HG02763 (cell line): Measurements from ENCODE around the gene CSH2.
"Not testable (repeated sequence)": the region's sequence is repeated elsewhere in the genome, so short reads cannot be mapped to it uniquely, and the experiment has no call there.

ENCODE experiments used
- ATAC-seq: cut with Tn5 transposase; IDR thresholded peaks from one replicate; pipeline ENCODE4 v1.9.1; 2021; ENCODE audit warnings: mild to moderate bottlenecking, moderate library complexity; ENCODE audit not compliant: unreplicated experiment

The CSH2 gene

DNA sequence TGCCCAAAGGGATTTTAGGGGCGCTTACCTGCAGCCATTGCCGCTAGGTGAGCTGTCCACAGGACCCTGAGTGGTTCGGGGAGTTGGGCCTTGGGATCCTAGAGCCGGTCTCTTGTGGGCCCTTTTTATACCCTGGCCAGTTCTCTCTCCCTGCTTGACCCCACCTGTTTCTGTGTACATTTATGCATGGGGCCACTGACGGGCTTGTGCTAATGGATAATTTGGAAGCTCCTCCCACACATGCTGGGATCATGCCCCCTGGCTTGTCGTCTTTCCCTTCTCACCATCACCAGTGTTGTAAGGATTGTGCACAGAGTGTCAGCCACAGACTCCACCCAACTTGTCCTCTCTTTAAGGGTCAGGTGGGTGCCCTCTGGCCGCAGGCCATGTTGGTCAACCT, at the start of gene CSH2:
Gene CSH2, minus strand, starts transcription at position 101 of the 400 bp plus-strand sequence. Its CDS starts 63 bp downstream, at position 38.
- not testable (repeated sequence) for ATAC-seq

DNA sequence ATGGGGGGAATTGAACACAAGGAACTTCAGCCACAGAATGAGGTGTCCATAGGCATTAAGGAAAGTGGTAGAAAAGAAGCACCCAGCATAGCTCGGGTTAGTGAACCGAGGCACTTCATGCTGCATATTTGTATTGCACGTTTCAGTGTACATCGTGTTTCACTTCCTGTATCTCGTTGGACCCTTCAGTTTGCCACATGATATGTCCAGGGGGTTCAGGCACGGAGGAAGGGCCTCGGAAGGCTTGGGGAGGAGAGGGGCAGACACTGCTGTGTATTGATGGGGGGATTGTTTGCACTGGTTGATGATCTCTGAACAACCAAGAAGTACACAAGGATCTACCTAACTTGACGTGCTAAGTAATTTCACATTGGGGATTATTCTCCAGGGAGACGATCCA, 48.9 kb upstream of the CSH2 start:
- ATAC-seq, result not testable (repeated sequence)

DNA sequence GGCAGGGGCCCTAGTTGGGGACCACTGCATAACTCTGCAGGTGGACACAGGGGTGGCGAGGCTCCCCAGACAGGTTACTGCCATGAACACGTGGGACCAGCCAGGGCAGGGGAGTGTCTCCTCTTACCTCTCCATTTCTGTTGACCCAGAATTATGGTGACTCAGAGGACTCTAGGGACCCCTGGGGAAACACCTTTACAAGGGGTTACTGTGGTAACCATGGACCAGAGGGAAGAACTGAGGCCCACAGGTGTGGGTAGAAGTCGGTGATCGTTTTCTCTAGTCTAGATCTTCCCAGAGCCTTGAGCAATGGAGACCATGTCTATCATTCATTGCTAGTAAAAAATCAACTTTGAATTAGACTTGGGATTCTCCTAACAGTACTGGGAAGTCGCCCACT, 47.3 kb upstream of the CSH2 start:
- ATAC-seq, result not testable (repeated sequence)

DNA sequence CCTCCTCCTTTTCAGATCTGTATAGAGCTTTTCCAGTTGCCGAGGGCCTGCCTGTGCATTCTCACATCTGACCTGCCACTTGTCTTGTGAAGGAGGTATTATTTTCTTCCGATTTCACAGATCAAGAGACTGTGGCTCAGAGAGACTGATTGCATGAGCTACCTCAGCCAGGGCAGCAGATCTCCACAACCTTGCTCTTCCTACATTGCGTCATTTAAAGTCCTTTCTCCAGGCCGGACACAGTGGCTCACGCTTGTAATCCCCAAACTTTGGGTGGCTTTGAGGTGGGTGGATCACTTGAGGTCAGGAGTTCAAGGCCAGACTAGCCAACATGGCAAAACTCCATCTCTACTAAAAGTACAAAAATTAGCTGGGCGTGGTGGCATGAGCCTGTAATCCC, 46.6 kb upstream of the CSH2 start:
- ATAC-seq, result not testable (repeated sequence)

DNA sequence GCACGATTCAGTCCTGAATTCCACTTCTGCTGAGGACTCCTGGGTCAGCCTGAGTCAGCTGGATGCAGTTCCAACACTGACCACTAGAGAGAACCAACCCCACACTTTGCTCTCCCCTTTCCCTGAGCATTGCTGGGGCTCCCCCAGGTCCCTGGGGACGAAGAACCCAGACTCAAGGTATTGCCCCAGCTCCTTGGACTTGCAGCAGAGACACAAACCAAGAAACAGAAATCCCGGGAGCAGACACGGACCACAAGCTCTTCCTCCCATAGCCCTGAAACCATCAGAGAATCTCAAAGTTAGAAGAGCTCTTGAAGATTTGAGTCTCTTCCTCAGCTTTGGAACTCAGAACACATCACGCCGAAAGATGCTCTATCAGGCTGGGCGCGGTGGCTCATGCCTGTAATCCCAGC, 45.8 kb upstream of the CSH2 start:
- ATAC-seq, result peak; percentile 70

DNA sequence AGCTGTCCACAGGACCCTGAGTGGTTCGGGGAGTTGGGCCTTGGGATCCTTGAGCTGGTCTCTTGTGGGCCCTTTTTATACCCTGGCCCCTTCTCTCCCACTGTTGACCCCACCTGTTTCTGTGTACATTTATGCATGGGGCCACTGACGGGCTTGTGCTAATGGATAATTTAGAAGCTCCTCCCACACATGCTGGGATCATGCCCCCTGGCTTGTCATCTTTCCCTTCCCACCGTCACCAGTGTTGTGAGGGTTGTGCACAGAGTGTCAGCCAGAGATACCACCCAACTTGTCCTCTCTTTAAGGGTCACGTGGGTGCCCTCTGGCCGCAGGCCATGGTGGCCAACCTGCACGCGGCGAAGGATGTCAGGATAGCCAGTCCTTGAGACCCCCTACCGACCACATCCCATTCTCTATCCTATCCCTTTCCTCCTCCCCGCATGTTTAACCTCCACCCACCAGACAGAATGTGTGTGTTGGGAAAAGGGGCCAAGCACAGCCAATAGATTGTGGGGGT, 45.4 kb upstream of the CSH2 start, which contains the start of gene GH1:
Gene GH1, minus strand, starts transcription at position 51 of the 517 bp plus-strand sequence. CDS start 63 bp downstream, outside the sequence.
- not testable (repeated sequence) for ATAC-seq

DNA sequence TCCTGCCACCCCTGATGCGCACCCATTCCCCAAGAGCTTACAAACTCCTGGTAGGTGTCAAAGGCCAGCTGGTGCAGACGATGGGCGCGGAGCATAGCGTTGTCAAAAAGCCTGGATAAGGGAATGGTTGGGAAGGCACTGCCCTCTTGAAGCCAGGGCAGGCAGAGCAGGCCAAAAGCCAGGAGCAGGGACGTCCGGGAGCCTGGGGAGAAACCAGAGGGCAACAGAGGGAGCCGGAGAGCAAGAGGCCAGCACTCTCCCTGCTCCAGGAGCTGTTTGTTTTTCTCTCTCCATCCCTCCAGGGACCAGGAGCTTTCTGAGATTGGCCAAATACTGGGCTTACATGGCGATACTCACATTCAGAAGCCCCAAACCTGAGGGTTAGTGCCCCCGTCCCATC, 44.8 kb upstream of the CSH2 start:
- no peak for ATAC-seq

DNA sequence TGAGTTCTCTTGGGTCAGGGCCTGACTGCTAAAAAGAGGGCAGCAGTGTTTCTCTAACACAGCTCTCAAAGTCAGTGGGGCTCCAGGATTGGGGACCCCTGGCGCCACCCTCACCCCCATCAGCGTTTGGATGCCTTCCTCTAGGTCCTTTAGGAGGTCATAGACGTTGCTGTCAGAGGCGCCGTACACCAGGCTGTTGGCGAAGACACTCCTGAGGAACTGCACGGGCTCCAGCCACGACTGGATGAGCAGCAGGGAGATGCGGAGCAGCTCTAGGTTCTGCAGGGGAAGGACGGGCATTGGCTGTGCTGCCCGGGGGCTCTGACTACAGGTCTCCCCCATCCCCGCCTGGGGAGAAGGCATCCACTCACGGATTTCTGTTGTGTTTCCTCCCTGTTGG, 44.2 kb upstream of the CSH2 start:
- ATAC-seq, result no peak

DNA sequence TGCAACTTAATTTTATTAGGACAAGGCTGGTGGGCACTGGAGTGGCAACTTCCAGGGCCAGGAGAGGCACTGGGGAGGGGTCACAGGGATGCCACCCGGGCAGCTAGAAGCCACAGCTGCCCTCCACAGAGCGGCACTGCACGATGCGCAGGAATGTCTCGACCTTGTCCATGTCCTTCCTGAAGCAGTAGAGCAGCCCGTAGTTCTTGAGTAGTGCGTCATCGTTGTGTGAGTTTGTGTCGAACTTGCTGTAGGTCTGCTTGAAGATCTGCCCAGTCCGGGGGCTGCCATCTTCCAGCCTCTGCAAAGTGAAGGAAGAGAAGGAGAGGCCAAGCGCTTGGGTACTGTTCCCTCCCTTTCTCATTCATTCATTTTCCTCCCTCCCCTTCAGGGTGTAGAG, 43.7 kb upstream of the CSH2 start:
- not testable (repeated sequence) for ATAC-seq

DNA sequence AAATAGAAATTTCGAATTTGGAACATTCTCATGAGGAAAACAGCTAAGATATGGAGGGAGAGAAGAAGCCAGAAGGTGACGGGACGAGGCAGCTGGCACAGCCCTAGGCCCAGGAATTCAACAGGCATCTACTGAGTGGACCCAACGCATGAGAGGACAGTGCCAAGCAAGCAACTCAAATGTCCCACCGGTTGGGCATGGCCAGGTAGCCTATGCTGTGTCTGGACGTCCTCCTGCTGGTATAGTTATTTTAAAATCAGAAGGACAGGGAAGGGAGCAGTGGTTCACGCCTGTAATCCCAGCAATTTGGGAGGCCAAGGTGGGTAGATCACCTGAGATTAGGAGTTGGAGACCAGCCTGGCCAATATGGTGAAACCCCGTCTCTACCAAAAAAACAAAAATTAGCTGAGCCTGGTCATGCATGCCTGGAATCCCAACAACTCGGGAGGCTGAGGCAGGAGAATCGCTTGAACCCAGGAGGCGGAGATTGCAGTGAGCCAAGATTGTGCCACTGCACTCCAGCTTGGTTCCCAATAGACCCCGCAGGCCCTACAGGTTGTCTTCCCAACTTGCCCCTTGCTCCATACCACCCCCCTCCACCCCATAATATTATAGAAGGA, 43.2 kb upstream of the CSH2 start:
- ATAC-seq, result no peak

DNA sequence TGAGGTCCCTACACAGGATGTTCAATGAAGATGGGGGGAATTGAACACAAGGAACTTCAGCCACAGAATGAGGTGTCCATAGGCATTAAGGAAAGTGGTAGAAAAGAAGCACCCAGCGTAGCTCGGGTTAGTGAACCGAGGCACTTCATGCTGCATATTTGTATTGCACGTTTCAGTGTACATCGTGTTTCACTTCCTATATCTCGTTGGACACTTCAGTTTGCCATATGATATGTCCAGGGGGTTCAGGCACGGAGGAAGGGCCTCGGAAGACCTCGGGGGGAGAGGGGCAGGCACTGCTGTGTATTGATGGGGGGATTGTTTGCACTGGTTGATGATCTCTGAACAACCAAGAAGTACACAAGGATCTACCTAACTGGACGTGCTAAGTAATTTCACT, 42.3 kb upstream of the CSH2 start:
- not testable (repeated sequence) for ATAC-seq

DNA sequence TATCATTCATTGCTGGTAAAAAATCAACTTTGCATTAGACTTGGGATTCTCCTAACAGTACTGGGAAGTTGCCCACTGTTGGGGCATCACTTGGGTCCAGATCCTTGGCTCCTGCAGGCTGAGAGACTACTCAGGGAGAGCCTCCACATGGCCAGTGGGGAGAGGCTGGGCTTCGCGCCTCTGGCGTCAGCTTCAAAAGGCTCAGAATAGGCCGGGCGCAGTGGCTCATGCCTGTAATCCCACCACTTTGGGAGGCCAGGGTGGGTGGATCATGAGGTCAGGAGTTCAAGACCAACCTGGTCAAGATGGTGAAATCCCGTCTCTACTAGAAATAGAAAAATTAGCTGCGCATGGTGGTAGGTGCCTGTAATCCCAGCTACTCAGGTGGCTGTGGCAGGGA, 41.0 kb upstream of the CSH2 start:
- ATAC-seq, result no peak

DNA sequence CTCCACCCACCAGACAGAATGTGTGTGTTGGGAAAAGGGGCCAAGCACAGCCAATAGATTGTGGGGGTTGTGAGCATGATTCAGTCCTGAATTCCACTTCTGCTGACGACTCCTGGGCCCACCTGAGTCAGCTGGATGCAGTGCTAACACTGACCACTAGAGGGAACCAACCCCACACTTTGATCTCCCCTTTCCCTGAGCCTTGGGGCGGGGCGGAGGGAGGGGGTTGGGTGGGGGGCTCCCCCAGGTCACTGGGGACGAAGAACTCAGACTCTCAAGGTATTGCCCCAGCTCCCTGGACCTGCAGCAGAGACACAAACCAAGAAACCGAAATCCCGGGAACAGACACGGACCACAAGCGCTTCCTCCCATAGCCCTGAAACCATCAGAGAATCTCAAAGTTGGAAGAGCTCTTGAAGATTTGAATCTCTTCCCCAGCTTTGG, 38.2 kb upstream of the CSH2 start:
- ATAC-seq, result no peak

DNA sequence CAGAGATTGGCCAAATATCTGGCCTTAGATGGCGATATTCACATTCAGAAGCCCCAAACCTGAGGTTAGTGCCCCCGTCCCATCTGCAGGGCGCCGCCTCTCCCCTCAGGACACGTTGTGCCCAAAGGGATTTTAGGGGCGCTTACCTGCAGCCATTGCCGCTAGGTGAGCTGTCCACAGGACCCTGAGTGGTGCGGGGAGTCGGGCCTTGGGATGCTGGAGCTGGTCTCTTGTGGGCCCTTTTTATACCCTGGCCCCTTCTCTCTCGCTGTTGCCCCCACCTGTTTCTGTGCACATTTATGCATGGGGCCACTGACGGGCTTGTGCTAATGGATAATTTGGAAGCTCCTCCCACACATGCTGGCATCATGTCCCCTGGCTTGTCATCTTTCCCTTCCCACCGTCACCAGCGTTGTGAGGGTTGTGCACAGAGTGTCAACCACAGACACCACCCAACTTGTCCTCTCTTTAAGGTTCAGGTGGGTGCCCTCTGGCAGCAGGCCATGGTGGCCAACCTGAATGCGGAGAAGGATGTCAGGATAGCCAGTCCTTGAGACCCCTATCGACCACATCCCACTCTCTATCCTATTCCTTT, 37.7 kb upstream of the CSH2 start, which contains the start of gene CSHL1:
Gene CSHL1, minus strand, starts transcription at position 218 of the 595 bp plus-strand sequence. Its CDS starts 62 bp downstream, at position 156.
- ATAC-seq, result no peak

DNA sequence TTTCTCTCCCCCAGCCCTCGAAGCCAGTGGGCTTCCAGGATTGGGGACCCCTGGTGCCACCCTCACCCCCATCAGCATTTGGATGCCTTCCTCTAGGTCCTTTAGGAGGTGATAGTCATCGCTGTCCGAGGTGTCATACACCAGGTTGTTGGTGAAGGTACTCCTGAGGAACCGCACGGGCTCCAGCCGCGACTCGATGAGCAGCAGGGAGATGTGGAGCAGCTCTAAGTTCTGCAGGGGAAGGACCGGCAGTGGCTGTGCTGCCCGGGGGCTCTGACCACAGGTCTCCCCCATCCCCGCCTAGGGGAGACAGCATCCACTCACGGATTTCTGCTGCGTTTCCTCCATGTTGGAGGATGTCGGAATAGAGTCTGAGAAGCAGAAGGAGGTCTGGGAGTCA, 36.6 kb upstream of the CSH2 start:
- ATAC-seq, result no peak

DNA sequence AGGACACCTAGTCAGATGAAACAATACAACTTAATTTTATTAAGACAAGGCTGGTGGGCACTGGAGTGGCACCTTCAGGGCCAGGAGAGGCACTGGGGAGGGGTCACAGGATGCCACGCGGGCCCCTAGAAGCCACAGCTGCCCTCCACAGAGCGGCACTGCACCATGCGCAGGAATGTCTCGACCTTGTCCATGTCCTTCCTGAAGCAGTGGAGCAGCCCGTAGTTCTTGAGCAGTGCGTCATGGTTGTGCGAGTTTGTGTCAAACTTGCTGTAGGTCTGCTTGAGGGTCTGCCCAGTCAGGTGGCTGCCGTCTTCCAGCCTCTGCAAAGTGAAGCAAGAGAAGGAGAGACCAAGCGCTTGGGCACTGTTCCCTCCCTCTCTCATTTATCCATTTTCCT, 36.1 kb upstream of the CSH2 start:
- not testable (repeated sequence) for ATAC-seq

DNA sequence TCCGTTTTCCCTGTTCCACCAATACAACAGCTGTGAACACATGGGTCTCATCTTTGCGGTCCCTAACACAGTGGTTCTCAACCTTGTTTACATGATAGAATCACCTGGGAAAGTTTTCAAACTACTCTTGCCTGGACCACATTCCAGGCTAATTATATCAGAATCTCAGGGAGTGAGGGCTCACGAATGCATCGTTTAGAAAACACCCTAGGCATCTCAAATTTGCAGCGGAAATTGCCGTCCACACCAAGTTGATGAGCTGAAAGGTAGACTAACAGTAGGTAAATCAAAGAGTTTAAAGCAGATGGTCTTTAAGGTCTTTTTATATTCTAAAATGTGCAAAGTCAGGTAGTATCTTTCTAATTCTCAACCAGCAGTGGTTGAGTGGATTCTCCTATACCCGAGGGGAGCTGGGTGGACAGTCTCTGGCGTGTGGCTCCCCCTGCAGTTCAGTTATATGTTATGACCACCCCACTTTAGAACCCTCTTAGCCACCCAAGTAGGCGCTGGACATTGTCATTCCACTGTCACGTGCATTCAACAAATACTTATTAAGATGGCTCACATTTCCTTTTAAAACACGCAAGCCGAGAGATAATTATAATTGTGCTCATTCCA, 33.8 kb upstream of the CSH2 start:
- ATAC-seq, result not testable (repeated sequence)

DNA sequence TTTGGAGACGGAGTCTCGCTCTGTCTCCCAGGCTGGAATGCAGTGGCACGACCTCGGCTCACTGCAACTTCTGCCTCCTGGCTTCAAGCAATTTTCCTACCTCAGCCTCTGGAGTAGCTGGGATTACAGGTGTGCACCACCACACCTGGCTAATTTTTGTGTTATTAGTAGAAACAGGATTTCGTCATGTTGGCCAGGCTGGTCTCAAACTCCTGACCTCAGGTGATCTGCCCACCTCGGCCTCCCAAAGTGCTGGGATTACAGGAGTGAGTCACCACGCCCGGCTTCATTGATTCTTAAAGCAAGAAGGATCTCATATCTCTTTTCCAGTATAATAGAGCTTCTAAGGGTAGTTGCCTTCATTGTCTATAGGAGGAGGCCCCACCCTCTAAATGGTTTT, 31.3 kb upstream of the CSH2 start:
- not testable (repeated sequence) for ATAC-seq

DNA sequence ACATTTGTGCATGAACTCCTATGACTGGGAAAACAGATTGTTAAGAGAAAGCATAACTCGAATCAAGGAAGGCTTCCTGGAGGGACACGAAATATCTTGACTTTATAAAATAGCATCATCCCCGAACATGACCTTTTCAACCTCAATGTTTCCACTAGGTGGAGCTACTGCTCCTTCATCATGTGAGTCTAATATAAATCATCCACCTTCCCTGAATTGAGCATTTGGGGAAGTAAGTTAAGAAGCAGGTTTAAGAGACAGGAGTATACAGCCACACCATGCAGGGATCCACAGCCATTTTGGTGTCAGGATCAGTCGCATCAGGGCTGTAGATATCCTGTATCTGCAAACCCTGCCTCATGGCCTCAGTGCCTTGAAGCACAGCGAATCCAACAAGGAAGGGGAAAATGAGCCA, 30.3 kb upstream of the CSH2 start:
- ATAC-seq, result not testable (repeated sequence)

DNA sequence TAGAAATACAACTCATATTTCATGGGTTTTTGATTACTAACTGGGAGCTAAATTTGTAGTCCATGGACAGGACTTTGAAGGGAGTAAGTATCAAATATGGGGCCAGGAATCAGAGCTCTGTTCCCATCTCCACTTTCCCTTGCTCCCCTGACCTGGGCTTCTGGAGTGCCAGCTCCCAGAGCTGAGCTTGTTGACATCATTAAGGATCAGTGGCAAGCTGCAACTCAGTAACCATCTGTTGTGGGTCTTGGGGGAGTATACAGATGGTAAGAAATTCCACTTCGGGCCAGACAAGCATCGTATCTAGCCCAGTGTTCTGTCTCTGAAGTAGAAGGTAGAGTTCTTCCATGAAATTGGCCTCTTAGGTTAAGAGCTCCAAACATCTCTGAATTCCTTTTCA, 28.5 kb upstream of the CSH2 start:
- ATAC-seq, result not testable (repeated sequence)

DNA sequence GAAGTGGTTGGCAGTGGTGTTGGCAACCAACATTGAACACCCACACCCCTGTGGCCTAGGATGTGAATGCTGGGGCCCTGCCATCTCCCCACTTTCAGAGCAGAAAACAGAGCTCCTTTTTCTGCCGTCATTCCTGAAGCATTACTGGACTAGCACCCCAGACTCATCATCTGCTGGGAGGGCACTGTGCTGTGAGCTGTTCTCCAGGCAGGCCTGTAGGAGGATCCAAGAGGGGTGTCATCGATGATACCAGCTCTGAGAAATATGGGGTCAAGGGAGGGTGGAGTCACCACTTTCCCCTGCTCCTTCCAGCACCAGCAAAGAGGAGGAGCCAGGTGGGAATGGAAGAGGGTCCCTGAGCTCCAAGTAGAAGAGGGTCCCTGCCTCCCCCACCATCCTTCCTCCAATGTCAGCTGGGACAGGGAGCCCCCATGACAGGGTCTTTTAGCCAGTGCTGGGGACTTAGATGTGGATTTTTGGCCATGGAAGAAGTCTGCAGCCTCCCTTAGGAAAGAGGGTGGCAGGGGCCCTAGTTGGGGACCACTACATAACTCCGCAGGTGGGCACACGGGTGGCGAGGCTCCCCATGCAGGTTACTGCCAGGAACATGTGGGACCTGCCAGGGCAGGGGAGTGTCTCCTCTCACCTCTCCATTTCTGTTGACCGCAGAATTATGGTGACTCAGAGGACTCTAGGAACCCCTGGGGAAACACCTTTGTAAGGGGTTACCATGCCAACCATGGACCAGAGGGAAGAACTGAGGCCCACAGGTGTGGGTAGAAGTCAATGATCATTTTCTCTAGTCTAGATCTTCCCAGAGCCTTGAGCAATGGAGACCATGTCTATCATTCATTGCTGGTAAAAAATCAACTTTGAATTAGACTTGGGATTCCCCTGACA, 25.7 kb upstream of the CSH2 start:
- not testable (repeated sequence) for ATAC-seq
